GM12878 (cell line): ENCODE results near the gene NEB.

Source experiments
- CBX3 ChIP-seq: fragments of 200-600 bp; sonication (generic); IDR thresholded peaks from 2 replicates; pipeline ENCODE4 v1.6.1; 2016; ENCODE audit warnings: low read depth, borderline replicate concordance
- CEBPB ChIP-seq, 2 experiments: fragments of 150-350 bp in 1 of 2; IDR thresholded peaks; 2 replicates each; pipeline ENCODE4 v1.6.1; 2012 to 2014; ENCODE audit warnings: low read depth in 2 of 2, low read length in 2 of 2, borderline replicate concordance in 1 of 2, inconsistent platforms in 1 of 2
- EZH2 ChIP-seq: IDR thresholded peaks from 2 replicates; pipeline ENCODE4 v1.6.1; 2012; ENCODE audit warnings: low read depth, mild to moderate bottlenecking, control low read depth, inconsistent platforms, low read length, borderline replicate concordance; ENCODE audit not compliant: control insufficient read depth
- MXI1 ChIP-seq: fragments of 150-350 bp; IDR thresholded peaks from 2 replicates; pipeline ENCODE4 v1.6.1; 2011; ENCODE audit warnings: low read depth, mild to moderate bottlenecking, inconsistent platforms, low read length, improper control_type of control experiment
- RB1 ChIP-seq: fragments of 450-650 bp; formaldehyde crosslinking; IDR thresholded peaks from 2 replicates; pipeline ENCODE4 v1.6.1; 2017; ENCODE audit warnings: mild to moderate bottlenecking, borderline replicate concordance
- YY1 ChIP-seq: IDR thresholded peaks from 2 replicates; pipeline ENCODE4 v1.6.1; 2011; ENCODE audit warnings: low read depth, mild to moderate bottlenecking, low read length
- TF ChIP-seq, protein P1 (sequence below): fragments of 450-650 bp; IDR thresholded peaks from 2 replicates; pipeline ENCODE4 v1.6.1; 2017; ENCODE audit warnings: mild to moderate bottlenecking, moderate library complexity
- TF ChIP-seq, protein P2 (sequence below): IDR thresholded peaks from 2 replicates; pipeline ENCODE4 v1.6.1; 2011; ENCODE audit warnings: mild to moderate bottlenecking, low read depth, low read length, moderate library complexity; ENCODE audit not compliant: insufficient replicate concordance
- TF ChIP-seq, protein P3 (sequence below): fragments of 450-650 bp; IDR thresholded peaks from 2 replicates; pipeline ENCODE4 v1.6.1; 2017; ENCODE audit warnings: antibody characterized with exemption, mild to moderate bottlenecking, moderate library complexity
- TF ChIP-seq, protein P4 (sequence below): fragments of 450-650 bp; formaldehyde crosslinking; IDR thresholded peaks from 2 replicates; pipeline ENCODE4 v1.4.0; 2020; ENCODE audit warnings: mild to moderate bottlenecking, moderate library complexity

DNA sequence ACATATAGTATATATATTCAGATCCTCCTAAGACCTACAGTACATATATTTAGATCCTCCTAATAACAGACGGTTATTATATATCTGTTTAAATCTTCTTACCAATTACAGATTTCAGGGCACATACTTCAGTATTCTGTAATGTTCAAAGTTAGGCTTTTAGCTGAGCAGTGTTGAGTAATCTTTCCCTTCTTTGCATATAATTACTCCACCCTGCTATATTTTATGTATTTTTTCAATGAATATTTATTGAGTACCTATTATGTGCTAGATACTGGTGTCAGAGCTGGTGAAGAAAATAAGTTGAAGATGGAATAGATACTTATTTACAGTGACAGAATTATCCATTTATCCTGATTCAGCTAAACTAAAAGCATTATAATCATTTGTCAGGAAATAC lies 84.9 kb downstream of the NEB start:
- TF ChIP-seq, protein P1, sequence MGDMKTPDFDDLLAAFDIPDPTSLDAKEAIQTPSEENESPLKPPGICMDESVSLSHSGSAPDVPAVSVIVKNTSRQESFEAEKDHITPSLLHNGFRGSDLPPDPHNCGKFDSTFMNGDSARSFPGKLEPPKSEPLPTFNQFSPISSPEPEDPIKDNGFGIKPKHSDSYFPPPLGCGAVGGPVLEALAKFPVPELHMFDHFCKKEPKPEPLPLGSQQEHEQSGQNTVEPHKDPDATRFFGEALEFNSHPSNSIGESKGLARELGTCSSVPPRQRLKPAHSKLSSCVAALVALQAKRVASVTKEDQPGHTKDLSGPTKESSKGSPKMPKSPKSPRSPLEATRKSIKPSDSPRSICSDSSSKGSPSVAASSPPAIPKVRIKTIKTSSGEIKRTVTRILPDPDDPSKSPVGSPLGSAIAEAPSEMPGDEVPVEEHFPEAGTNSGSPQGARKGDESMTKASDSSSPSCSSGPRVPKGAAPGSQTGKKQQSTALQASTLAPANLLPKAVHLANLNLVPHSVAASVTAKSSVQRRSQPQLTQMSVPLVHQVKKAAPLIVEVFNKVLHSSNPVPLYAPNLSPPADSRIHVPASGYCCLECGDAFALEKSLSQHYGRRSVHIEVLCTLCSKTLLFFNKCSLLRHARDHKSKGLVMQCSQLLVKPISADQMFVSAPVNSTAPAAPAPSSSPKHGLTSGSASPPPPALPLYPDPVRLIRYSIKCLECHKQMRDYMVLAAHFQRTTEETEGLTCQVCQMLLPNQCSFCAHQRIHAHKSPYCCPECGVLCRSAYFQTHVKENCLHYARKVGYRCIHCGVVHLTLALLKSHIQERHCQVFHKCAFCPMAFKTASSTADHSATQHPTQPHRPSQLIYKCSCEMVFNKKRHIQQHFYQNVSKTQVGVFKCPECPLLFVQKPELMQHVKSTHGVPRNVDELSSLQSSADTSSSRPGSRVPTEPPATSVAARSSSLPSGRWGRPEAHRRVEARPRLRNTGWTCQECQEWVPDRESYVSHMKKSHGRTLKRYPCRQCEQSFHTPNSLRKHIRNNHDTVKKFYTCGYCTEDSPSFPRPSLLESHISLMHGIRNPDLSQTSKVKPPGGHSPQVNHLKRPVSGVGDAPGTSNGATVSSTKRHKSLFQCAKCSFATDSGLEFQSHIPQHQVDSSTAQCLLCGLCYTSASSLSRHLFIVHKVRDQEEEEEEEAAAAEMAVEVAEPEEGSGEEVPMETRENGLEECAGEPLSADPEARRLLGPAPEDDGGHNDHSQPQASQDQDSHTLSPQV = no peak
- TF ChIP-seq, protein P2, sequence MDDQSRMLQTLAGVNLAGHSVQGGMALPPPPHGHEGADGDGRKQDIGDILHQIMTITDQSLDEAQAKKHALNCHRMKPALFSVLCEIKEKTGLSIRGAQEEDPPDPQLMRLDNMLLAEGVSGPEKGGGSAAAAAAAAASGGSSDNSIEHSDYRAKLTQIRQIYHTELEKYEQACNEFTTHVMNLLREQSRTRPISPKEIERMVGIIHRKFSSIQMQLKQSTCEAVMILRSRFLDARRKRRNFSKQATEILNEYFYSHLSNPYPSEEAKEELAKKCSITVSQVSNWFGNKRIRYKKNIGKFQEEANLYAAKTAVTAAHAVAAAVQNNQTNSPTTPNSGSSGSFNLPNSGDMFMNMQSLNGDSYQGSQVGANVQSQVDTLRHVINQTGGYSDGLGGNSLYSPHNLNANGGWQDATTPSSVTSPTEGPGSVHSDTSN = no peak
- TF ChIP-seq, protein P3, sequence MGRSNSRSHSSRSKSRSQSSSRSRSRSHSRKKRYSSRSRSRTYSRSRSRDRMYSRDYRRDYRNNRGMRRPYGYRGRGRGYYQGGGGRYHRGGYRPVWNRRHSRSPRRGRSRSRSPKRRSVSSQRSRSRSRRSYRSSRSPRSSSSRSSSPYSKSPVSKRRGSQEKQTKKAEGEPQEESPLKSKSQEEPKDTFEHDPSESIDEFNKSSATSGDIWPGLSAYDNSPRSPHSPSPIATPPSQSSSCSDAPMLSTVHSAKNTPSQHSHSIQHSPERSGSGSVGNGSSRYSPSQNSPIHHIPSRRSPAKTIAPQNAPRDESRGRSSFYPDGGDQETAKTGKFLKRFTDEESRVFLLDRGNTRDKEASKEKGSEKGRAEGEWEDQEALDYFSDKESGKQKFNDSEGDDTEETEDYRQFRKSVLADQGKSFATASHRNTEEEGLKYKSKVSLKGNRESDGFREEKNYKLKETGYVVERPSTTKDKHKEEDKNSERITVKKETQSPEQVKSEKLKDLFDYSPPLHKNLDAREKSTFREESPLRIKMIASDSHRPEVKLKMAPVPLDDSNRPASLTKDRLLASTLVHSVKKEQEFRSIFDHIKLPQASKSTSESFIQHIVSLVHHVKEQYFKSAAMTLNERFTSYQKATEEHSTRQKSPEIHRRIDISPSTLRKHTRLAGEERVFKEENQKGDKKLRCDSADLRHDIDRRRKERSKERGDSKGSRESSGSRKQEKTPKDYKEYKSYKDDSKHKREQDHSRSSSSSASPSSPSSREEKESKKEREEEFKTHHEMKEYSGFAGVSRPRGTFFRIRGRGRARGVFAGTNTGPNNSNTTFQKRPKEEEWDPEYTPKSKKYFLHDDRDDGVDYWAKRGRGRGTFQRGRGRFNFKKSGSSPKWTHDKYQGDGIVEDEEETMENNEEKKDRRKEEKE = no peak
- TF ChIP-seq, protein P4, sequence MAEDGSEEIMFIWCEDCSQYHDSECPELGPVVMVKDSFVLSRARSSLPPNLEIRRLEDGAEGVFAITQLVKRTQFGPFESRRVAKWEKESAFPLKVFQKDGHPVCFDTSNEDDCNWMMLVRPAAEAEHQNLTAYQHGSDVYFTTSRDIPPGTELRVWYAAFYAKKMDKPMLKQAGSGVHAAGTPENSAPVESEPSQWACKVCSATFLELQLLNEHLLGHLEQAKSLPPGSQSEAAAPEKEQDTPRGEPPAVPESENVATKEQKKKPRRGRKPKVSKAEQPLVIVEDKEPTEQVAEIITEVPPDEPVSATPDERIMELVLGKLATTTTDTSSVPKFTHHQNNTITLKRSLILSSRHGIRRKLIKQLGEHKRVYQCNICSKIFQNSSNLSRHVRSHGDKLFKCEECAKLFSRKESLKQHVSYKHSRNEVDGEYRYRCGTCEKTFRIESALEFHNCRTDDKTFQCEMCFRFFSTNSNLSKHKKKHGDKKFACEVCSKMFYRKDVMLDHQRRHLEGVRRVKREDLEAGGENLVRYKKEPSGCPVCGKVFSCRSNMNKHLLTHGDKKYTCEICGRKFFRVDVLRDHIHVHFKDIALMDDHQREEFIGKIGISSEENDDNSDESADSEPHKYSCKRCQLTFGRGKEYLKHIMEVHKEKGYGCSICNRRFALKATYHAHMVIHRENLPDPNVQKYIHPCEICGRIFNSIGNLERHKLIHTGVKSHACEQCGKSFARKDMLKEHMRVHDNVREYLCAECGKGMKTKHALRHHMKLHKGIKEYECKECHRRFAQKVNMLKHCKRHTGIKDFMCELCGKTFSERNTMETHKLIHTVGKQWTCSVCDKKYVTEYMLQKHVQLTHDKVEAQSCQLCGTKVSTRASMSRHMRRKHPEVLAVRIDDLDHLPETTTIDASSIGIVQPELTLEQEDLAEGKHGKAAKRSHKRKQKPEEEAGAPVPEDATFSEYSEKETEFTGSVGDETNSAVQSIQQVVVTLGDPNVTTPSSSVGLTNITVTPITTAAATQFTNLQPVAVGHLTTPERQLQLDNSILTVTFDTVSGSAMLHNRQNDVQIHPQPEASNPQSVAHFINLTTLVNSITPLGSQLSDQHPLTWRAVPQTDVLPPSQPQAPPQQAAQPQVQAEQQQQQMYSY (CRISPR knock-in tag) = no peak
- TF ChIP-seq CEBPB (IDR thresholded peaks at IDR 0.05; ENCODE audit: borderline replicate concordance in 1 of 2, low read depth in 2 of 2, low read length in 2 of 2) (no peak), EZH2 (no peak), RB1 (no peak), CBX3 (no peak), YY1 (no peak), MXI1 (no peak)
